GM12873 (cell line): Measurements from ENCODE around the gene ASAP3.

Experiments
- TF ChIP-seq, protein P1 (sequence below): IDR thresholded peaks from 2 replicates; pipeline ENCODE4 v1.5.1; 2012; ENCODE audit warnings: low read depth, mild to moderate bottlenecking, moderate library complexity, low read length, control low read depth; ENCODE audit not compliant: insufficient read depth; ENCODE audit errors: missing control alignments

Gene ASAP3

DNA sequence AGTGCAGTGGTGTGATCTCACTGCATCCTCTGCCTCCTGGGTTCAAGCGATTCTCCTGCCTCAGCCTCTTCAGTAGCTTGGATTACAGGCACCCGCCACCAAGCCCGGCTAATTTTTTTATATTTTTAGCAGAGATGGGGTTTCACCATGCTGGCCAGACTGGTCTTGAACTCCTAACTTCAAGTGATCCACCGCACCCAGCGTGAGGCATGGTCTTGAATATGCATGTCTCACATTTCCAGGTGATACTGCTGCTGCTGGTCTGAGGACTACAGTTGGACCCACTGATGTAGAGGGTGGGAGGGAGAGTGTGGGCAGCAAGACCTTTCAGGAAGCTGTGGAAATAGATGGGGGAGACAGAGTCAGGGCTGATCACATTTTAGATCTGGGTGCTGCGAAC is 21.9 kb upstream of the ASAP3 start:
- TF ChIP-seq, protein P1, sequence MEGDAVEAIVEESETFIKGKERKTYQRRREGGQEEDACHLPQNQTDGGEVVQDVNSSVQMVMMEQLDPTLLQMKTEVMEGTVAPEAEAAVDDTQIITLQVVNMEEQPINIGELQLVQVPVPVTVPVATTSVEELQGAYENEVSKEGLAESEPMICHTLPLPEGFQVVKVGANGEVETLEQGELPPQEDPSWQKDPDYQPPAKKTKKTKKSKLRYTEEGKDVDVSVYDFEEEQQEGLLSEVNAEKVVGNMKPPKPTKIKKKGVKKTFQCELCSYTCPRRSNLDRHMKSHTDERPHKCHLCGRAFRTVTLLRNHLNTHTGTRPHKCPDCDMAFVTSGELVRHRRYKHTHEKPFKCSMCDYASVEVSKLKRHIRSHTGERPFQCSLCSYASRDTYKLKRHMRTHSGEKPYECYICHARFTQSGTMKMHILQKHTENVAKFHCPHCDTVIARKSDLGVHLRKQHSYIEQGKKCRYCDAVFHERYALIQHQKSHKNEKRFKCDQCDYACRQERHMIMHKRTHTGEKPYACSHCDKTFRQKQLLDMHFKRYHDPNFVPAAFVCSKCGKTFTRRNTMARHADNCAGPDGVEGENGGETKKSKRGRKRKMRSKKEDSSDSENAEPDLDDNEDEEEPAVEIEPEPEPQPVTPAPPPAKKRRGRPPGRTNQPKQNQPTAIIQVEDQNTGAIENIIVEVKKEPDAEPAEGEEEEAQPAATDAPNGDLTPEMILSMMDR, result no peak

DNA sequence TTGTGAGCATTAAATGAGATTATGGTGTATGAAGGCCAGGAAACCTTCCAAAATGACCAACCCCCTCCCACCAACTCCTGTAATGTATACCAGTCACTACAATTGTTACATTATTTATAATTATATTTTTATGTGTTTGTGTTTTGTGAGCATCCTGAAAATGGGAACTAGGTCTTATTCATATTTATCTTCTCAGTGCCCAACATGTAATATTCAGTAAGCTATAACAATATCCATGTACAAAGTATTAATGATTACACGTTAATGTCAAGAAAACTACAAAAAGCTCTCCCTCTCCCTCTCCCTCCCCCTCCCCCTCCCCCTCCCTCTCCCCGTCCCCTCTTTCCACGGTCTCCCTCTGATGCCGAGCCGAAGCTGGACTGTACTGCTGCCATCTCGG is 19.0 kb upstream of the ASAP3 start:
- TF ChIP-seq, protein P1, result no peak

DNA sequence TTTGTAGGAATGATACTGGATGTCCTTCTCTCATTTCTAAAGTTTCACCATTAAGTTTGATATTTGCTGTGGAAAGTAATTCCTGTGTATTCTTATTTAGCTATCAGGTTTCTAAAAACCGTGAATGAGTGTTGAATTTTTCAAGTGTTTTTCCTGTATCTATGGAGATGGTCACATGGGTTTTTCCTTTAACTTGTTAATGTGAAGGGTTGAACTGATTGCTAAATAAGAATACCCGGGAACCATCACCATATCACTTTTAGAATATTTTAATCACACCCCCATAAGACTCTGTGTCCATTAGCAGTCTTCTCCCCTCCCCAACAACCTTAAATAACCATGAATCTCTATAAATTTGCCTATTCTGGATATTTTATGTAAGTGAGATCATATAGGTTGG is 16.5 kb upstream of the ASAP3 start:
- TF ChIP-seq, protein P1, result no peak

DNA sequence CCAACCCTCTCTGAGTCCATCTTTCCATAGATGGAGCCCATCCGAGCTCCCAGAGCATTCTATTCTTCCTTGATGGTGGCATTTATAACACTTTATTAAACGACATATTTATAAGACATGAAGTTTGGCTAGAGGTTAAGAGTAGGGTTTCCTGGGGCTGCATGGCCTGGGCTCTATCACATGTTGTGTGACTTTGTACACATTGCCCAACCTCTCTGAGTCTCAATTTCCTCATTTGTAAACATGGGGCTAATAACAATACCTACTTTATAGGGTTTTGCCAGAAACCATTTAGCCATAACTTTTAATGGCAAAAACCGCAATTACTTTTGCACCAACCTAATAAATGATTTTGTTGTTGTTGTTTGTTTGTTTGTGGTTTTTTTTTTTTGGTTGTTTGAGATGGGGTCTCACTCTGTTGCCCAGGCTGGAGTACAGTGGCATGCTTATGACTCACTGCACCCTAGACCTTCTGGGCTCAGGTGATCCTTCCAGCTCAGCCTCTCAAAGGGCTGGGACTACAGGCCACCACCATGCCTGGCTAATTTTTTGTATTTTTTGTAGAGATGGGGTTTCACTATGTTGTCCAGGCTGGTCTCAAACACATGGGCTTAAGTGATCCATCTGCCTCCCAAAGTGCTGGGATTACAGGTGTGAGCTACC is 13.9 kb upstream of the ASAP3 start:
- TF ChIP-seq, protein P1, result no peak

DNA sequence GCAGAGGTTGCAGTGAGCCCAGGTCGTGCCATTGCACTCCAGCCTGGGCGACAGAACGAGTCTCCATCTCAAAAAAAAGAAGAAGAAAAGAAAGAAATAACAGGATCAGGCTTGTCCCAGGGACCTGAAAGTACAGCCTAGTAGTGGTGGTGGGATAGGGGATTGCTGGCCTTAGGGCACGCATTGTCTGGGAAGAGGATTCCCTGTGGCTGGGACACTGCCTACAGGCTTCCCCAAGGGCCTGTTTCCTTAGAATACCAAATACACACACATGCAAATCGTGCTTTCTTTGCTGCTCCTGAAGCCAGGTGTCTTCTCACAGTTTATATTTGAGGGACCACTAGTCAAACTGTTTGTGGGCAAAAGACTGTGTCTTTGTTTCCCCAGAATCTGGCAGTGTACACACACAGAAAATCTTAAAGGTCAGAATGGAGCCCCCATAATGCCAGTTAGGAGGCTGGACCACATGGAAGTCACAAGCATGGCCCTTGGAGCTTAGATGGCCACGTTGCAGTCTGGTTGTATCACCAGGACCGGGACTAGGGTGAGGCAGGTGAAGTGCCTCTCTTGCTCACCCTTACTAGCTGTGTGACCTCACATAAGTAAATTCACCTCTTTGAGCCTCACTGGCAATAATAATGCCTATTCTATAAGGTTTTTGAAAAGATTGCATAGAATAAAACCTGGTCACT is 12.7 kb upstream of the ASAP3 start:
- TF ChIP-seq, protein P1, result no peak

DNA sequence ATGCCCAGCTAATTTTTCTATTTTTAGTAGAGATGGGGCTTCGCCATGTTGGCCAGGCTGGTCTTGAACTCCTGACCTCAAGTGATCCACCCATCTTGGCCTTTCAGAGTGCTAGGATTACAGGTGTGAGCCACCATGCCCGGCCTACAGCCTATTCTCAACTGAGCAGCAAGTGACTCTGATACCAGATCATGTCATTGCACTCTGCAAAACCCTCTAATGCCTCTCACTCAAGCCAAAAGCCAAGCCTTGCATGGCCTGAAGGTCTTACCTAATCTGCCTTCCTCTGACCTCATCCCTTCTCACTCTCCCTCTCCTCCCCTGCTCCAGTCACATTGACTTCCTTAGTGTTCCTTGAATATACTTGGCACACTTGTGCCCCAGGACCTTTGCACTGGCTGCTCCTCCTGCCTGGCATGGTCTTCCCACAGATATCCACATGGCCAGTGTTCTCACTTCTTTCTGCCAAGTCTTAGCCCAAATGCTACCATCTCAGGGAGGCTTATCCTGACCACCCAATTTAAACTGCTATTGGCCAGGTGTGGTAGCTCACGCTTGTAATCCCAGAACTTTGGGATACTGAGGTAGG is 8.2 kb upstream of the ASAP3 start:
- TF ChIP-seq, protein P1, result no peak

DNA sequence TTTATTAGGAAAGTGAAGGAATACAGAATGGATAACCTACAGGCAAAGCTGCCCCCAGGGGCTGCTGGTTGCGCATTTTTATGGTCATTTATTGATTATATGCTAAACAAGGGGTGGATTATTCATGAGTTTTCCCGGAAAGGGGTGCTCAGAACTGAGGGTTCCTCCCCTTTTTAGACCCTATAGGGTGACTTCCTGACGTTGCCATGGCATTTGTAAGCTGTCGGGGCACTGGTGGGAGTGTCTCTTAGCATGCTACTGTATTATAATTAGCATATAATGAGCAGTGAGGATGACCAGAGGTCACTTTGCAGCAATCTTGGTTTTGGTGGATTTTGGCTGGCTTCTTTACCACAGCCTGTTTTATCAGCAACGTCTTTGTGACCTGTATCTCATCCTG is 5.9 kb upstream of the ASAP3 start:
- TF ChIP-seq, protein P1, result no peak
